GM06990 (cell line): ENCODE results near the gene NSD1.

Experiments used
- DNase-seq: peaks from one replicate; pipeline ENCODE4 v3.0.0-alpha.2; 2011; ENCODE audit not compliant: insufficient read length; ENCODE audit errors: extremely low read depth
- H3K27me3 ChIP-seq: replicated peaks from 2 replicates; pipeline ENCODE4 v1.6.0; 2011; ENCODE audit warnings: low read length; ENCODE audit not compliant: control insufficient read depth, insufficient read depth
- H3K36me3 ChIP-seq: 2 replicates; pipeline ENCODE4 v1.5.1; 2011; ENCODE audit warnings: low read length; ENCODE audit not compliant: control insufficient read depth, insufficient read depth
- H3K4me3 ChIP-seq: replicated peaks from 2 replicates; pipeline ENCODE4 v1.5.1; 2011; ENCODE audit warnings: low read depth, mild to moderate bottlenecking, control low read depth, low read length
- TF ChIP-seq, protein P1 (sequence below): IDR thresholded peaks from 2 replicates; pipeline ENCODE4 v1.5.1; 2011; ENCODE audit warnings: low read length, control low read depth, mild to moderate bottlenecking, inconsistent platforms; ENCODE audit not compliant: insufficient read depth, poor library complexity, severe bottlenecking

NSD1 gene

DNA sequence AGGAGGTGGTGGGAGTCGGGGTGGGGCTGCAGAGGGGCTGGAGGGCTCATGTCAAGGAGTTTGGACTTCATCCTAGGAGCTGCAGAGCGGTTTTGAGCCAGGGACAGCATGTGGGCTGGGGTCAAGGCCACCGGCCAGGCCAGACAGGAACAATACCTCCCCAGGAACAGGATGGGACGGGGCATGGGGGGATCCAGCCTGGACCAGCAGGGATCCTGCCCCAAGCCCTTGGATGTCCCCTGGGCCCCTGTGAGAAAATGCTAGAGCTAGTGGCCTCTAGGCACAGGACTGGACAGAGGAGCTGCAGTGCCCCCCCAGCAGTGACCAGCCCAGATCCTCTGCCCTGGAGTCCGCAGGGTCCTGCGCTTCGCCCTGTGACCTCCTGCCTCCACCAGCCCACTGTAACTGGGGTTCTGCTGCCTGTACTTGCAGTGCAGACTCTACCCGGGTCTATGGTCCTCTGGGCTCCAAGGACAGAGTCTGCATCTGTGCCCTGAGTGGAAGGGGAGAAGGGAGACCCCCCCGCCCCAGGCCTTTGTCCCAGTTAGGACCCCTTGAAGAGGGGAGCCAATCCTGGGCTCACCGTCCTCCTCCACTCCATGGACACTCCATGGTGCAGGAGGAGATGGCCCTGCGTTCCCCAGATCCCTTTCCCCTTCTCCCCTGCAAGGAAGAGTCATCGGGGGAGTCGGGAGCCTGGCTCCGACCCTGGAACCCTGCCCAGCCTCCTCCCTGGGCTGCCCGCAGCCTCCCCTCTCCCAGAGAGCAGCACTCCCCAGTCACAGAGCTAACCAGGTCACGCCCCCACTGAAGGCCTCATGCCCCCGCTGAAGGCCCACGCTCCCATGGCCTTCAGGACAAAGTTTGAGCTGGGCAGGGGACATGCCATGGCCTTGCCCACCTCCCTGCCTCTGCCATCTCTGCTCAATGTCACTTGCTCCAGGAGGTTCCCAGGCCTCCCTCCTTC, 181.1 kb downstream of the NSD1 start:
- TF ChIP-seq, protein P1, sequence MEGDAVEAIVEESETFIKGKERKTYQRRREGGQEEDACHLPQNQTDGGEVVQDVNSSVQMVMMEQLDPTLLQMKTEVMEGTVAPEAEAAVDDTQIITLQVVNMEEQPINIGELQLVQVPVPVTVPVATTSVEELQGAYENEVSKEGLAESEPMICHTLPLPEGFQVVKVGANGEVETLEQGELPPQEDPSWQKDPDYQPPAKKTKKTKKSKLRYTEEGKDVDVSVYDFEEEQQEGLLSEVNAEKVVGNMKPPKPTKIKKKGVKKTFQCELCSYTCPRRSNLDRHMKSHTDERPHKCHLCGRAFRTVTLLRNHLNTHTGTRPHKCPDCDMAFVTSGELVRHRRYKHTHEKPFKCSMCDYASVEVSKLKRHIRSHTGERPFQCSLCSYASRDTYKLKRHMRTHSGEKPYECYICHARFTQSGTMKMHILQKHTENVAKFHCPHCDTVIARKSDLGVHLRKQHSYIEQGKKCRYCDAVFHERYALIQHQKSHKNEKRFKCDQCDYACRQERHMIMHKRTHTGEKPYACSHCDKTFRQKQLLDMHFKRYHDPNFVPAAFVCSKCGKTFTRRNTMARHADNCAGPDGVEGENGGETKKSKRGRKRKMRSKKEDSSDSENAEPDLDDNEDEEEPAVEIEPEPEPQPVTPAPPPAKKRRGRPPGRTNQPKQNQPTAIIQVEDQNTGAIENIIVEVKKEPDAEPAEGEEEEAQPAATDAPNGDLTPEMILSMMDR = no peak
- Histone ChIP-seq H3K36me3 (peaks cover 2% of the 10 kb centered on the region; the same call in 1 of the 2 replicates), H3K27me3 (no peaks in the 10 kb centered on the region), H3K4me3 (no peak overlapping the region)
- DNase-seq = no peak

DNA sequence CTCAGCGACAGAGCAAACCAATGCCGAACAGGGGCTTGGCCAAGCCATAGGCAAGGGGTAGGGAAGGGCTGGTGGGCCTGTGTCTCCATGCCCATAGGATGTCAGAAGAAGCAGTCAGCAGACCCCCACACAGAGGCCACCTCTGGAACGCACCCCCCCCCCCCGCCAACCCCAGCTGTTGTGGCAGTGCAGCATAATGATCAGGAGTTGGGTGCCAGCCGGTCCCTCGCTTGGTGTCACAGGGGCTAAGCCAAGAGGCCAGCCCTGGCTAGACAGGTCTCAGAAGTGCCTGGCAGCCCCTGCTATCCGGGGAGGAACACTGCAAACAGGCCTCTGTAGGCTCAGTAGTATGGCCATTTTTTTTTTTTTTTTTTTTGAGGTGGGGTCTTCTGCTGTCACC, 181.8 kb downstream of the NSD1 start:
- H3K27me3 ChIP-seq = no peaks in the 10 kb centered on the region
- H3K36me3 ChIP-seq = peaks cover 2% of the 10 kb centered on the region; the same call in 1 of the 2 replicates
- no peak overlapping the region for H3K4me3 ChIP-seq
- no peak for DNase-seq
- TF ChIP-seq, protein P1 = no peak

DNA sequence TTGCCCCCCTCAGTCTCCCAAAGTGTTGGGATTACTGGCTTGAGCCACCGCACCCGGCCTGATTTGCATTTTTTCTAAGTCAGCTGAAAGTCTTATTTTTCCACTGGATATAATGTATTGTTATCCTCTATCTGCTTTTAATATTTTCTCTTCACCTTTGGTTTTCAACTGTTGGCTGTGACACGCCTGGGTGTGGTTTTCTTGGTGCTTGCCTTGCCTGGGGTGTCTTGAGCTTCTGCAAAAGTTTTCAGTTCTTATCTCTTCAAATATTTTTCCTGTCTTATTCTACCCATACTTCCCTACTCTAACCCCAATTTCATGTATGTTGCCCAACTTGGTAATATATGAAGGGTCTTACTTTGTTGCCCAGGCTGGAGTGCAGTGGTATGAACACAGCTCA, 182.4 kb downstream of the NSD1 start:
- DNase-seq = no peak
- TF ChIP-seq, protein P1 = no peak
- peaks cover 2% of the 10 kb centered on the region for H3K36me3 ChIP-seq
- no peaks in the 10 kb centered on the region for H3K27me3 ChIP-seq
- H3K4me3 ChIP-seq = no peak overlapping the region

DNA sequence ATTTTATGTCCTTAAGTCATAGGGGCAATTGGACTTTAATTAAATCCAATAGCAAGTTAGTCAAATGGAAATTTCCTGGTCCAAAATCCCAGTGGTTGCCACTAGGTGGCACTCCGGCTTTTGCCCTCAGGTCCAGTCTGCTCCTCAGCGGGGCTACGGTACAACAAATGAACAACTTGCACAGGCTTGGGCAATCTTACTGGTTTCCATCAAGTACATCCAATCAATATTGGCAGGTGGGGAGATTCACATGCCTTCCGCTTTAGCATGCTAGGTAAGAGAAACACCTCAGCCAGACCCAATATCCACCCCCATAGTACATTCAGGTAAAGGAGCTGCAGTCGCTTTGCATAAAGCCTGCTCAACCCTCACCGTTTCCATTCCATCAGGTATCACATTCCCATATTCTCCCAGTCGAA, 184.4 kb downstream of the NSD1 start:
- no peaks in the 10 kb centered on the region for H3K27me3 ChIP-seq
- H3K4me3 ChIP-seq = no peak overlapping the region
- peaks cover 2% of the 10 kb centered on the region for H3K36me3 ChIP-seq
- DNase-seq = no peak
- TF ChIP-seq, protein P1 = peak; percentile 84

DNA sequence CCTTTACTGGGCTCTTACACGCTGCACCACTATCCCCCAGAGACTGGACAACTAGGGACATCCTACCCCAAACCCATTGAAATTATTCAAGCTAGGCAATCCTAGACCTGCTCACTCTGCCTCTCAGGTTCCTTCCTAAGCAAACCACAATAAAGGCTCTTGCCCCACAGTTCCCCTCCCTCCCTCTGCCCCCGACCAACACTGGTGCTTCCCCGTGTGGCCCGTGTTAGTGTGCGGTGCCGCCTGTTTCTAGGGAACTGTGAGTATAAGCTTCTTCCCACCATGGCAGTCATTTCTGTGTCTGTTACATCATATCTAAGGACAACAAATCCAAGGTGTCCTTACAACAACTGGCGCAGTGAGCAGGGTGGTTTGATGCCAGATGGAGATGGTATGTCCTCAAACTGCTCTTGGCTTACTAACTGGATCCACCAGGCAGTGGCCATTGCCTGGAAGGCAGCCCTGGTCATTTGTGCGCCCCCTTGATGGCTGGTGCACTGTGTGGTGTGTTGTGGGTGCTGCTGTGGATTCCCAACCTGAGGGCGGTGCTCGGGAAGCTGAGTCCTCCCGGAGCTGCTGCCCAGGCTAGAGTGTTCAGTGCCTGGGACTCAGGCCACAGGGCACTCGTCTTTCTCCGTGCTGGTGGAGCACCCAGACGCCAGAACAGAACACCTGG, 186.5 kb downstream of the NSD1 start:
- Histone ChIP-seq H3K4me3 (no peak overlapping the region), H3K36me3 (peaks cover 4% of the 10 kb centered on the region), H3K27me3 (no peaks in the 10 kb centered on the region)
- no peak for DNase-seq
- TF ChIP-seq, protein P1 = no peak
